ENCODE results near the gene FARSB. TPM values are rescaled to one million over a fixed set of nuclear protein-coding genes. Genes with fewer than 3 reads are reported as not detected.

The FARSB gene
- total RNA-seq, 1 experiment from 2014 or later, result 50.7 TPM

GRCh38 chr2:222671259-222672067 lies 15.6 kb upstream of the FARSB start, which contains the start of gene MOGAT1:
Gene MOGAT1, plus strand, starts transcription at chr2:222671658. Its CDS starts 128 bp downstream, at chr2:222671786.
- Histone ChIP-seq H3K79me2 (ENCODE audit: insufficient read depth, low read length) (no peaks in the 10 kb centered on the region), H3K4me3 (replicated peaks in 1 of 2; ENCODE audit: low read depth in 1 of 2, low read length in 2 of 2) (no peak within 1 kb of the TSS), H3K4me1 (ENCODE audit: control insufficient read depth in 1 of 2, insufficient read depth in 2 of 2, low read length in 2 of 2) (no peaks in the 10 kb centered on the region), H3K9ac (ENCODE audit: low read length) (no peak within 1 kb of the TSS), H2AFZ (ENCODE audit: low read depth, low read length, poor library complexity, severe bottlenecking) (no peak within 1 kb of the TSS), H3K27ac (ENCODE audit: low read depth, low read length) (no peak within 1 kb of the TSS), H3K27me3 (ENCODE audit: insufficient read depth, low read length) (no peaks in the 10 kb centered on the region), H3K9me2 (ENCODE audit: insufficient read depth) (no peaks in the 10 kb centered on the region), H3K9me3 (ENCODE audit: control insufficient read depth in 1 of 2, insufficient read depth in 1 of 2, low read depth in 1 of 2, low read length in 2 of 2) (no peaks in the 10 kb centered on the region), H3K4me2 (ENCODE audit: low read length) (no peak within 1 kb of the TSS), H4K20me1 (ENCODE audit: insufficient read depth) (no peaks in the 10 kb centered on the region), H3K36me3 (ENCODE audit: control insufficient read depth in 1 of 2, insufficient read depth in 2 of 2, low read length in 2 of 2) (no peaks in the 10 kb centered on the region)
- CTCF ChIA-PET, result no interaction called here
- BruUV-seq (replicated peaks), result no TSS peak
- no peak for DNase-seq (ENCODE audit: low read depth, low spot score)
- TF ChIP-seq TCF7L2 (IDR thresholded peaks at IDR 0.05; ENCODE audit: borderline replicate concordance, extremely low read depth, insufficient read depth, insufficient read length) (no peak), POLR2AphosphoS5 (IDR thresholded peaks at IDR 0.05; ENCODE audit: low read depth, low read length) (no peak), REST (IDR thresholded peaks at IDR 0.05; ENCODE audit: low read depth) (no peak), SP1 (IDR thresholded peaks at IDR 0.05; ENCODE audit: low read depth) (no peak), YY1 (IDR thresholded peaks at IDR 0.05; ENCODE audit: extremely low read depth, insufficient replicate concordance, low read depth, low read length) (no peak), ATF3 (IDR thresholded peaks at IDR 0.05) (no peak), CBX3 (IDR thresholded peaks at IDR 0.05; ENCODE audit: low read depth) (no peak)
- POLR2A ChIA-PET, result no interaction called here
- intact Hi-C loops (cut with micrococcal nuclease), result no loop called here
- ATAC-seq, result no peak
- RAD21 ChIA-PET (ENCODE audit: low non-redundant PET in 1 of 2, low total read pairs in 2 of 2, uncharacterized antibody in 2 of 2, unreplicated experiment in 2 of 2), result no interaction called here
